ENCODE results near the gene IFNAR2. TPM values are rescaled to one million over a fixed set of nuclear protein-coding genes. Genes with fewer than 3 reads are reported as not detected.
"Not testable (repeated sequence)": the region's sequence is repeated elsewhere in the genome, so short reads cannot be mapped to it uniquely, and the experiment has no call there.

The IFNAR2 gene
- total RNA-seq, 1 donor from 2014 or later = 32.4 TPM

GRCh38 chr21:33240404-33240803, 10.7 kb downstream of the IFNAR2 start:
- Histone ChIP-seq H3K27me3 (no peaks in the 10 kb centered on the region), H3K36me3 (peaks cover 13% of the 10 kb centered on the region), H3K4me3 (no peak overlapping the region), H3K27ac (no peak overlapping the region), H3K9me3 (no peaks in the 10 kb centered on the region), H3K4me1 (peaks cover 13% of the 10 kb centered on the region)
- DNase-seq (no peak), ATAC-seq (no peak)
- no peak for TF ChIP-seq CTCF (IDR thresholded peaks at IDR 0.05)
- intact Hi-C loops (cut with DNase I) = no loop called here

GRCh38 chr21:33241846-33242245, 12.1 kb downstream of the IFNAR2 start:
- H3K27ac ChIP-seq = no peak overlapping the region

GRCh38 chr21:33242846-33243245, 13.1 kb downstream of the IFNAR2 start:
- H3K4me3 ChIP-seq; H3K4me1 ChIP-seq; H3K9me3 ChIP-seq; ATAC-seq; intact Hi-C loops (cut with DNase I); DNase-seq; H3K27ac ChIP-seq; H3K27me3 ChIP-seq: not testable (repeated sequence)
- H3K36me3 ChIP-seq = peaks cover 36% of the 10 kb centered on the region

More at GRCh38 chr21:33241846-33242245, 12.1 kb downstream of the IFNAR2 start:
- ATAC-seq (no peak), DNase-seq (no peak)
- TF ChIP-seq CTCF (IDR thresholded peaks at IDR 0.05) = no peak
- intact Hi-C loops (cut with DNase I) = no loop called here
- H3K27me3 ChIP-seq = no peaks in the 10 kb centered on the region
- no peak overlapping the region for H3K4me3 ChIP-seq
- peaks cover 26% of the 10 kb centered on the region for H3K36me3 ChIP-seq
- peaks cover 9% of the 10 kb centered on the region for H3K4me1 ChIP-seq
- H3K9me3 ChIP-seq = no peaks in the 10 kb centered on the region

GRCh38 chr21:33244082-33244778, 14.5 kb downstream of the IFNAR2 start:
- H3K27me3 ChIP-seq = no peaks in the 10 kb centered on the region
- DNase-seq = no peak
- H3K27ac ChIP-seq = peak overlapping the region; percentile 49
- intact Hi-C loops (cut with DNase I) = no loop called here
- H3K36me3 ChIP-seq = peaks cover 50% of the 10 kb centered on the region
- TF ChIP-seq CTCF (IDR thresholded peaks at IDR 0.05) = no peak
- peak; percentile 17 for ATAC-seq
- H3K4me3 ChIP-seq = no peak overlapping the region
- H3K9me3 ChIP-seq = no peaks in the 10 kb centered on the region
- H3K4me1 ChIP-seq = peaks cover 9% of the 10 kb centered on the region

- ATAC-seq (no peak), DNase-seq (no peak)
- intact Hi-C loops (cut with DNase I) = no loop called here
- no peak overlapping the region for H3K4me3 ChIP-seq
- peaks cover 9% of the 10 kb centered on the region for H3K4me1 ChIP-seq
- no peaks in the 10 kb centered on the region for H3K9me3 ChIP-seq
- H3K27ac ChIP-seq = no peak overlapping the region
- no peak for TF ChIP-seq CTCF (IDR thresholded peaks at IDR 0.05)
- H3K36me3 ChIP-seq = peaks cover 55% of the 10 kb centered on the region
- no peaks in the 10 kb centered on the region for H3K27me3 ChIP-seq
Measured at GRCh38 chr21:33244779-33245105, 15.0 kb downstream of the IFNAR2 start.

- no peaks in the 10 kb centered on the region for H3K27me3 ChIP-seq
- peaks cover 62% of the 10 kb centered on the region for H3K36me3 ChIP-seq
- peaks cover 9% of the 10 kb centered on the region for H3K4me1 ChIP-seq
- no peaks in the 10 kb centered on the region for H3K9me3 ChIP-seq
- no peak for TF ChIP-seq CTCF (IDR thresholded peaks at IDR 0.05)
- ATAC-seq (no peak), DNase-seq (no peak)
- no peak overlapping the region for H3K4me3 ChIP-seq
- intact Hi-C loops (cut with DNase I) = no loop called here
- no peak overlapping the region for H3K27ac ChIP-seq
Measured at GRCh38 chr21:33245289-33245918, 15.7 kb downstream of the IFNAR2 start.
